HuH-7 (cell line): ENCODE data around the gene DYNLT5.
"Not testable (repeated sequence)": the region's sequence is repeated elsewhere in the genome, so short reads cannot be mapped to it uniquely, and the experiment has no call there.

Source experiments
- DNase-seq: peaks from one replicate; pipeline ENCODE4 v3.0.0; 2011; ENCODE audit warnings: low spot score

Gene DYNLT5

GRCh38 chr1:66752000-66752592 lies at the start of gene DYNLT5:
DYNLT5 (plus strand) TSS chr1:66752459; CDS start chr1:66754659, 2,200 bp downstream.
- no peak for DNase-seq

- DNase-seq: no peak
Measured at GRCh38 chr1:66704177-66704875, 47.9 kb upstream of the DYNLT5 start.

- no peak for DNase-seq
Measured at GRCh38 chr1:66705110-66705509, 47.1 kb upstream of the DYNLT5 start.

GRCh38 chr1:66711420-66711819 lies 40.8 kb upstream of the DYNLT5 start:
- no peak for DNase-seq

GRCh38 chr1:66712839-66713238 lies 39.4 kb upstream of the DYNLT5 start:
- DNase-seq: no peak

GRCh38 chr1:66723985-66724384 lies 28.3 kb upstream of the DYNLT5 start:
- DNase-seq: no peak

- DNase-seq: peak; percentile 49
Measured at GRCh38 chr1:66725885-66726665, 26.2 kb upstream of the DYNLT5 start.

- DNase-seq: no peak
Measured at GRCh38 chr1:66728021-66728420, 24.2 kb upstream of the DYNLT5 start.

GRCh38 chr1:66728716-66729115 lies 23.5 kb upstream of the DYNLT5 start:
- DNase-seq: not testable (repeated sequence)

GRCh38 chr1:66729119-66729518 lies 23.1 kb upstream of the DYNLT5 start:
- DNase-seq: no peak

GRCh38 chr1:66729523-66729922 lies 22.7 kb upstream of the DYNLT5 start:
- DNase-seq: no peak

- DNase-seq: no peak
Measured at GRCh38 chr1:66730462-66730861, 21.8 kb upstream of the DYNLT5 start.

GRCh38 chr1:66731170-66731865 lies 20.9 kb upstream of the DYNLT5 start:
- no peak for DNase-seq

GRCh38 chr1:66732407-66733166 lies 19.7 kb upstream of the DYNLT5 start:
- DNase-seq: no peak

- DNase-seq: no peak
Measured at GRCh38 chr1:66733348-66734017, 18.8 kb upstream of the DYNLT5 start.

- DNase-seq: not testable (repeated sequence)
Measured at GRCh38 chr1:66734531-66734930, 17.7 kb upstream of the DYNLT5 start.

GRCh38 chr1:66737836-66738235 lies 14.4 kb upstream of the DYNLT5 start:
- DNase-seq: no peak

- DNase-seq: no peak
Measured at GRCh38 chr1:66739401-66740157, 12.7 kb upstream of the DYNLT5 start.

- DNase-seq: no peak
Measured at GRCh38 chr1:66745451-66745850, 6.8 kb upstream of the DYNLT5 start.

GRCh38 chr1:66747501-66747900 lies 4.8 kb upstream of the DYNLT5 start:
- no peak for DNase-seq
